OCI-LY7 (cell line): ENCODE data around the gene ROCK2. TPM values are rescaled to one million over a fixed set of nuclear protein-coding genes. Genes with fewer than 3 reads are reported as not detected.

ENCODE experiments used
- BruUV-seq: library from RNA; stranded (reverse); fragments of 400-500 nt; replicated peaks from 2 replicates; lab custom pipeline; 2021; lab: Mats Ljungman, UMichigan
- CTCF ChIA-PET: fragments of 300-600 bp; sonication (Branson Sonifier 250); formaldehyde crosslinking; loops from one replicate; lab custom pipeline; 2022; ENCODE audit warnings: antibody characterized with exemption; ENCODE audit not compliant: unreplicated experiment; lab: Charles Lee
- POLR2A ChIA-PET: fragments of 300-600 bp; sonication (Branson Sonifier 250); formaldehyde crosslinking; loops from one replicate; lab custom pipeline; 2022; ENCODE audit warnings: antibody characterized with exemption; lab: Charles Lee
- DNase-seq: peaks from one replicate; pipeline ENCODE4 v3.0.0-alpha.2; 2015; ENCODE audit warnings: low spot score
- H2AFZ ChIP-seq: fragments of 200-600 bp; sonication (generic), shearing (Covaris generic); 2 replicates; pipeline ENCODE4 v1.6.1; 2014; ENCODE audit warnings: mild to moderate bottlenecking, antibody characterized with exemption, low read length, moderate library complexity
- H3K27ac ChIP-seq: fragments of 200-600 bp; sonication (generic); 2 replicates; pipeline ENCODE4 v1.5.1; 2014; ENCODE audit warnings: mixed run types, low read depth, mild to moderate bottlenecking, moderate library complexity, low read length, inconsistent platforms; ENCODE audit not compliant: poor library complexity, severe bottlenecking
- H3K36me3 ChIP-seq: fragments of 200-600 bp; sonication (generic); 2 replicates; pipeline ENCODE4 v1.6.1; 2014; ENCODE audit warnings: mild to moderate bottlenecking, antibody characterized with exemption, low read length, moderate library complexity, mixed read lengths; ENCODE audit not compliant: insufficient read depth
- H3K4me1 ChIP-seq: fragments of 200-600 bp; sonication (generic); 2 replicates; pipeline ENCODE4 v1.5.1; 2014; ENCODE audit warnings: mild to moderate bottlenecking, low read length; ENCODE audit not compliant: insufficient read depth, poor library complexity, severe bottlenecking
- H3K4me2 ChIP-seq: fragments of 200-600 bp; sonication (generic); 2 replicates; pipeline ENCODE4 v1.6.1; 2014; ENCODE audit warnings: mild to moderate bottlenecking, low read length
- H3K4me3 ChIP-seq: fragments of 200-600 bp; sonication (generic); 2 replicates; pipeline ENCODE4 v1.5.1; 2014; ENCODE audit warnings: mild to moderate bottlenecking, low read depth, low read length; ENCODE audit not compliant: poor library complexity, severe bottlenecking
- H3K79me2 ChIP-seq: fragments of 200-600 bp; sonication (generic); 2 replicates; pipeline ENCODE4 v1.6.1; 2016; ENCODE audit warnings: low read depth, mild to moderate bottlenecking, low read length, moderate library complexity, mixed read lengths; ENCODE audit not compliant: insufficient read depth
- H3K9me2 ChIP-seq: fragments of 200-600 bp; sonication (generic); 2 replicates; pipeline ENCODE4 v1.6.1; 2016; ENCODE audit warnings: mild to moderate bottlenecking, low read length, mixed read lengths; ENCODE audit not compliant: insufficient read depth
- H3K9me3 ChIP-seq: fragments of 200-600 bp; sonication (generic); 2 replicates; pipeline ENCODE4 v1.6.1; 2014; ENCODE audit warnings: mild to moderate bottlenecking, mixed run types, low read length, mixed read lengths
- H4K20me1 ChIP-seq: fragments of 200-600 bp; sonication (generic); 2 replicates; pipeline ENCODE4 v1.6.1; 2014; ENCODE audit warnings: mild to moderate bottlenecking, antibody characterized with exemption, low read length, moderate library complexity, mixed read lengths; ENCODE audit not compliant: insufficient read depth
- EZH2phosphoT487 ChIP-seq: fragments of 200-600 bp; sonication (generic); IDR thresholded peaks from 2 replicates; pipeline ENCODE4 v1.6.1; 2018; ENCODE audit warnings: low read depth, borderline replicate concordance, mild to moderate bottlenecking, mixed run types, antibody characterized with exemption, low read length, moderate library complexity, mixed read lengths
- intact Hi-C: fragments of 100-400 bp; cut with micrococcal nuclease; formaldehyde crosslinking; loops from one replicate; pipeline ENCODE4 v1.10.0; 2022; ENCODE audit not compliant: unreplicated experiment
- total RNA-seq, 2 experiments: library from RNA; depleted of rRNA in 1 of 2; stranded (reverse); fragments of >200 nt in 1 of 2; shearing (Covaris generic) in 1 of 2; gene quantifications; 2 replicates each; pipeline ENCODE4 v1.2.3, GENCODE V29; 2014 to 2022
- TF ChIP-seq, protein P1 (sequence below): fragments of 200-600 bp; sonication (generic); conservative IDR thresholded peaks from 2 replicates; pipeline ENCODE4 v1.5.1; 2014; ENCODE audit warnings: mild to moderate bottlenecking, antibody characterized with exemption, low read length, moderate library complexity, mixed read lengths

The ROCK2 gene
- total RNA-seq, 2 experiments from 2014 or later = 12.4 to 21.0 TPM

GRCh38 chr2:11299439-11299838 is 45.0 kb downstream of the ROCK2 start:
- no peak overlapping the region for H3K4me3 ChIP-seq
- no TSS peak for BruUV-seq
- no peaks in the 10 kb centered on the region for H3K4me1 ChIP-seq
- ChIA-PET POLR2A (no interaction called here), CTCF (no interaction called here)
- peaks cover 11% of the 10 kb centered on the region for H4K20me1 ChIP-seq
- H3K36me3 ChIP-seq = no peaks in the 10 kb centered on the region
- intact Hi-C loops = no loop called here
- no peak for DNase-seq
- H3K4me2 ChIP-seq = no peak overlapping the region
- no peaks in the 10 kb centered on the region for H3K9me3 ChIP-seq
- no peak overlapping the region for H3K27ac ChIP-seq
- no peaks in the 10 kb centered on the region for H3K9me2 ChIP-seq
- H3K79me2 ChIP-seq = peaks cover 7% of the 10 kb centered on the region; the same call in 1 of the 2 replicates
- no peak for TF ChIP-seq EZH2phosphoT487
- TF ChIP-seq, protein P1, sequence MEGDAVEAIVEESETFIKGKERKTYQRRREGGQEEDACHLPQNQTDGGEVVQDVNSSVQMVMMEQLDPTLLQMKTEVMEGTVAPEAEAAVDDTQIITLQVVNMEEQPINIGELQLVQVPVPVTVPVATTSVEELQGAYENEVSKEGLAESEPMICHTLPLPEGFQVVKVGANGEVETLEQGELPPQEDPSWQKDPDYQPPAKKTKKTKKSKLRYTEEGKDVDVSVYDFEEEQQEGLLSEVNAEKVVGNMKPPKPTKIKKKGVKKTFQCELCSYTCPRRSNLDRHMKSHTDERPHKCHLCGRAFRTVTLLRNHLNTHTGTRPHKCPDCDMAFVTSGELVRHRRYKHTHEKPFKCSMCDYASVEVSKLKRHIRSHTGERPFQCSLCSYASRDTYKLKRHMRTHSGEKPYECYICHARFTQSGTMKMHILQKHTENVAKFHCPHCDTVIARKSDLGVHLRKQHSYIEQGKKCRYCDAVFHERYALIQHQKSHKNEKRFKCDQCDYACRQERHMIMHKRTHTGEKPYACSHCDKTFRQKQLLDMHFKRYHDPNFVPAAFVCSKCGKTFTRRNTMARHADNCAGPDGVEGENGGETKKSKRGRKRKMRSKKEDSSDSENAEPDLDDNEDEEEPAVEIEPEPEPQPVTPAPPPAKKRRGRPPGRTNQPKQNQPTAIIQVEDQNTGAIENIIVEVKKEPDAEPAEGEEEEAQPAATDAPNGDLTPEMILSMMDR = no peak
- no peak overlapping the region for H2AFZ ChIP-seq

DNA sequence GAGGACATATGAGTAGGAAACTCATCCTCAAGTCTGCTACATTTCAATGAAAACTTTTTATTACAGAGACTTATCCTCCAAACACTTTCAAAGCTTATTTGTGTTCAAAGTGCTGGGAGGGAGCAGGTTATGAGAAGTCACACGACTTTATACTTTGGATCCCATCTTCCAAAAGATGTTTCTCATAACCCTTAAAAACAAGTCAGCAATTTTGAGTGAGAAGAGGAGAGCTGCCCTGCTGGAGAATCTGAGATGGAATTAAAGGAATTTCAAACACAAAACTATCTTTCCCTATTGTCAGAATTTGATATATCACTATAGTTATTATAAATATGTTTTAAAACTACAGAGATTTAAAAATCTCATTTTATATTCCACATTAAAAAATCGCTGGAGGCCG is 45.8 kb downstream of the ROCK2 start:
- BruUV-seq = no TSS peak
- no peak for TF ChIP-seq EZH2phosphoT487
- TF ChIP-seq, protein P1 = no peak
- peaks cover 7% of the 10 kb centered on the region; the same call in 1 of the 2 replicates for H3K79me2 ChIP-seq
- no peaks in the 10 kb centered on the region for H3K9me3 ChIP-seq
- H3K27ac ChIP-seq = no peak overlapping the region
- no peak overlapping the region for H3K4me3 ChIP-seq
- CTCF ChIA-PET = no interaction called here
- no peak overlapping the region for H3K4me2 ChIP-seq
- no peaks in the 10 kb centered on the region for H3K36me3 ChIP-seq
- H2AFZ ChIP-seq = no peak overlapping the region
- POLR2A ChIA-PET = interaction anchor here (1.0 kb wide), 1 partner anchor 16 kb away, joined by 3 read pairs; no protein-coding TSS in a partner anchor
- H3K4me1 ChIP-seq = no peaks in the 10 kb centered on the region
- peaks cover 10% of the 10 kb centered on the region; the same call in 1 of the 2 replicates for H4K20me1 ChIP-seq
- H3K9me2 ChIP-seq = no peaks in the 10 kb centered on the region
- intact Hi-C loops = no loop called here
- DNase-seq = no peak

DNA sequence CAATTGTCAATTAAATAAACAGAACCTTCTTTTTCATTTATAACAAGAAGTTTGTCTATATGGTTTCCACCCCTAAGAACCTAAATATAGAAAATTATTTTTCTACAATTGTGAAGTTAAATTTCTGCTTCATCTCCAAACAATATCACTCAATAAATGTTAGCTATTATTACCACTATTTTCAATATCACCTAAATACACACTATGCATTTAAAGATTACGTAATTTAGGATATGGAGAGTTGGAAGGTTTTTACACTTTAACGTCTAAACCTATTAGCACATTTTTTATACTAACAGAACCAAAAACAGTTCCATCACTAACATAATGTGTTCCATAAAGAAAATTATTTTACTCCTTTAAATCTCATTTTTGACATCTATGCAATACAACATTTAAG is 48.0 kb downstream of the ROCK2 start:
- ChIA-PET POLR2A (interaction anchor here (0.6 to 2.1 kb wide), 8 partner anchors 9 to 117 kb away, joined by 3 to 10 read pairs (median 5); no protein-coding TSS in a partner anchor), CTCF (no interaction called here)
- H2AFZ ChIP-seq = no peak overlapping the region
- no peak overlapping the region for H3K27ac ChIP-seq
- H3K9me3 ChIP-seq = no peaks in the 10 kb centered on the region
- no TSS peak for BruUV-seq
- H3K4me2 ChIP-seq = no peak overlapping the region
- peaks cover 11% of the 10 kb centered on the region for H3K4me1 ChIP-seq
- H3K9me2 ChIP-seq = no peaks in the 10 kb centered on the region
- no peak for DNase-seq
- peaks cover 10% of the 10 kb centered on the region; the same call in 1 of the 2 replicates for H4K20me1 ChIP-seq
- H3K36me3 ChIP-seq = no peaks in the 10 kb centered on the region
- TF ChIP-seq EZH2phosphoT487 = no peak
- TF ChIP-seq, protein P1 = no peak
- intact Hi-C loops = no loop called here
- no peak overlapping the region for H3K4me3 ChIP-seq
- H3K79me2 ChIP-seq = peaks cover 7% of the 10 kb centered on the region; the same call in 1 of the 2 replicates
